ENCODE results near the gene SLC6A18. TPM values are rescaled to one million over a fixed set of nuclear protein-coding genes. Genes with fewer than 3 reads are reported as not detected.

Gene SLC6A18
- total and polyA plus RNA-seq, 9 of the 15 experiments (the other 6 are each of a cell fraction or from before 2014, with no cell fraction given): not detected

DNA sequence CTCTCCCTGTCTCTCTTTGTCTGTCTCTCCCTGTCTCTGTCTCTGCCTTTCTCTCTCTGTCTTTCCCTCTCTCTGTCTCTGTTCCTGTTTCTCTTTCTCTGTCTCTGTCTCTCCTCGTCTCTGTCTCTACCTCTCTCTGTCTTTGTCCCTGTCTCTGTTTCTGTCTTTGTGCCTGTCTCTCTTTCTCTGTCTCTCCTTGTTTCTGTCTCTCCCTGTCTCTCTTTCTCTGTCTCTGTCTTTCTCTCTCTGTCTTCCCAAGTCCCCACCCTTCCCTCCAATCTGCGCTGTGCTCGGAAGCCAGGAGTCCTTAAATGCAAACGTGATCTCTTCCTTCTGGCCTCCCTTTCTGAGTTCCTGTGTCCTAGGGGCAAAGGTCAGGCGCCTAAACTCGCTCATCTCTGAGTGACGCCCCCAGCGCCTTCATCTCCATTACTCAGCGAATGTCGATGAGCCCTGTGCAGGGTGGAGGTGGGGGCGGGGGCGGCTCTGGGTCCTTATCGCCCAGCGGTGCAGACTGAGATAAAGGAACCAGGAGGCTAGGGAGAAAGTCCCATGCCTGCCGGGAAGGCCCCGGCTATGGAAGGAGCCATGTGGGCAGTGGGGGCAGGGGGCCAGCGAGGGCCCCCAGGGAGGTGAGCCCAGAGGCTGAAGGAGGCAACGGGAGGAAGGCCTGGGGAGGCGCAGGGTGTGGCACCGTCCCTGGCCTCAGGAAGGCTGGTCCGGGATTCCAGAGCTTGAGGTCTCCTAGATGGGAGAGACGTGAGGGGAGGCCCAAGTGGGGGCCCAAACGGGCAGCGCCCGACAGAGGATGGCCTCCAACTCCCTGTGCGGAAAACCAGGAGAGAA, 25.3 kb upstream of the SLC6A18 start (continued):
- TF ChIP-seq, protein P1, sequence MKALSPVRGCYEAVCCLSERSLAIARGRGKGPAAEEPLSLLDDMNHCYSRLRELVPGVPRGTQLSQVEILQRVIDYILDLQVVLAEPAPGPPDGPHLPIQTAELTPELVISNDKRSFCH (CRISPR knock-in tag; IDR thresholded peaks at IDR 0.05): no peak
- TF ChIP-seq, protein P1 (tag; IDR thresholded peaks at IDR 0.05): peak; percentile 42; the same call in 1 of the 2 replicates
- TF ChIP-seq ZNF3 (CRISPR knock-in tag; IDR thresholded peaks at IDR 0.05): no peak
- no peak for TF ChIP-seq SIX5 (IDR thresholded peaks at IDR 0.05; ENCODE audit: borderline replicate concordance in 1 of 2, insufficient read depth in 1 of 2, low read depth in 1 of 2, low read length in 2 of 2)
- TF ChIP-seq ZNF24 (IDR thresholded peaks at IDR 0.05): no peak
- TF ChIP-seq ZNF121 (CRISPR knock-in tag; conservative IDR thresholded peaks at IDR 0.05): no peak
- TF ChIP-seq RBM15 (IDR thresholded peaks at IDR 0.05; ENCODE audit: insufficient read depth, low read length): no peak
- no peak for TF ChIP-seq SAFB (IDR thresholded peaks at IDR 0.05; ENCODE audit: borderline replicate concordance, low read depth, low read length)
- TF ChIP-seq GTF2F1 (IDR thresholded peaks at IDR 0.05; ENCODE audit: low read depth, low read length): no peak
- TF ChIP-seq ARHGAP35 (IDR thresholded peaks at IDR 0.05; ENCODE audit: partially characterized antibody): peak; percentile 77
- TF ChIP-seq EHMT2 (IDR thresholded peaks at IDR 0.05): peak; percentile 85
- TF ChIP-seq, protein P2, sequence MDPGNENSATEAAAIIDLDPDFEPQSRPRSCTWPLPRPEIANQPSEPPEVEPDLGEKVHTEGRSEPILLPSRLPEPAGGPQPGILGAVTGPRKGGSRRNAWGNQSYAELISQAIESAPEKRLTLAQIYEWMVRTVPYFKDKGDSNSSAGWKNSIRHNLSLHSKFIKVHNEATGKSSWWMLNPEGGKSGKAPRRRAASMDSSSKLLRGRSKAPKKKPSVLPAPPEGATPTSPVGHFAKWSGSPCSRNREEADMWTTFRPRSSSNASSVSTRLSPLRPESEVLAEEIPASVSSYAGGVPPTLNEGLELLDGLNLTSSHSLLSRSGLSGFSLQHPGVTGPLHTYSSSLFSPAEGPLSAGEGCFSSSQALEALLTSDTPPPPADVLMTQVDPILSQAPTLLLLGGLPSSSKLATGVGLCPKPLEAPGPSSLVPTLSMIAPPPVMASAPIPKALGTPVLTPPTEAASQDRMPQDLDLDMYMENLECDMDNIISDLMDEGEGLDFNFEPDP (CRISPR knock-in tag; IDR thresholded peaks at IDR 0.05): 0 out of 2 replicates have a peak, but pooled peaks have one; percentile 14
- TF ChIP-seq MTF1 (CRISPR knock-in tag; IDR thresholded peaks at IDR 0.05; ENCODE audit: borderline replicate concordance): no peak
- no peak; the same call in 1 of the 2 replicates for TF ChIP-seq CREB1 (IDR thresholded peaks at IDR 0.05)
- TF ChIP-seq CREB1 (CRISPR knock-in tag; IDR thresholded peaks at IDR 0.05): 0 out of 2 replicates have a peak, but pooled peaks have one; percentile 24
- TF ChIP-seq MEF2D (tag; conservative IDR thresholded peaks at IDR 0.05; ENCODE audit: low read depth): peak; percentile 70
- peak; percentile 75 for TF ChIP-seq JUND (IDR thresholded peaks at IDR 0.05; ENCODE audit: borderline replicate concordance, low read depth, low read length)
- no peak; the same call in 2 of the 3 replicates for TF ChIP-seq JUND (tag; IDR thresholded peaks at IDR 0.05; ENCODE audit: borderline replicate concordance, low read depth, low read length)
- peak; percentile 97 for TF ChIP-seq HDGF (IDR thresholded peaks at IDR 0.05)
- TF ChIP-seq CHD4 (IDR thresholded peaks at IDR 0.05; ENCODE audit: insufficient read depth, insufficient replicate concordance, low read depth, low read length, poor library complexity, severe bottlenecking): peak; percentile 72
- TF ChIP-seq ZBED1 (IDR thresholded peaks at IDR 0.05): no peak
- no peak for TF ChIP-seq NFE2L1 (tag; IDR thresholded peaks at IDR 0.05; ENCODE audit: borderline replicate concordance, low read depth)
- TF ChIP-seq ZNF431 (CRISPR knock-in tag; IDR thresholded peaks at IDR 0.05): no peak
- TF ChIP-seq ZNF324 (CRISPR knock-in tag; IDR thresholded peaks at IDR 0.05): peak; percentile 39; the same call in 1 of the 2 replicates
- peak; percentile 70 for TF ChIP-seq CBFA2T2 (conservative IDR thresholded peaks at IDR 0.05)
- TF ChIP-seq CREB3L1 (IDR thresholded peaks at IDR 0.05; ENCODE audit: borderline replicate concordance, low read depth): no peak
- TF ChIP-seq PCBP2 (IDR thresholded peaks at IDR 0.05; ENCODE audit: low read depth, low read length, poor library complexity, severe bottlenecking): no peak

Data from K562 (cell line).